T follicular helper cell (primary cell): ENCODE results near the gene PAPLN.
"Not testable (repeated sequence)": the region's sequence is repeated elsewhere in the genome, so short reads cannot be mapped to it uniquely, and the experiment has no call there.

Experiments
- DNase-seq: peaks from one replicate; pipeline ENCODE4 v3.0.0-alpha.2; 2020; ENCODE audit warnings: low read depth
- total RNA-seq, 2 experiments: gene quantifications; one replicate each; lab custom pipeline; 2026; lab: John Stamatoyannopoulos, UW

The PAPLN gene, protein sequence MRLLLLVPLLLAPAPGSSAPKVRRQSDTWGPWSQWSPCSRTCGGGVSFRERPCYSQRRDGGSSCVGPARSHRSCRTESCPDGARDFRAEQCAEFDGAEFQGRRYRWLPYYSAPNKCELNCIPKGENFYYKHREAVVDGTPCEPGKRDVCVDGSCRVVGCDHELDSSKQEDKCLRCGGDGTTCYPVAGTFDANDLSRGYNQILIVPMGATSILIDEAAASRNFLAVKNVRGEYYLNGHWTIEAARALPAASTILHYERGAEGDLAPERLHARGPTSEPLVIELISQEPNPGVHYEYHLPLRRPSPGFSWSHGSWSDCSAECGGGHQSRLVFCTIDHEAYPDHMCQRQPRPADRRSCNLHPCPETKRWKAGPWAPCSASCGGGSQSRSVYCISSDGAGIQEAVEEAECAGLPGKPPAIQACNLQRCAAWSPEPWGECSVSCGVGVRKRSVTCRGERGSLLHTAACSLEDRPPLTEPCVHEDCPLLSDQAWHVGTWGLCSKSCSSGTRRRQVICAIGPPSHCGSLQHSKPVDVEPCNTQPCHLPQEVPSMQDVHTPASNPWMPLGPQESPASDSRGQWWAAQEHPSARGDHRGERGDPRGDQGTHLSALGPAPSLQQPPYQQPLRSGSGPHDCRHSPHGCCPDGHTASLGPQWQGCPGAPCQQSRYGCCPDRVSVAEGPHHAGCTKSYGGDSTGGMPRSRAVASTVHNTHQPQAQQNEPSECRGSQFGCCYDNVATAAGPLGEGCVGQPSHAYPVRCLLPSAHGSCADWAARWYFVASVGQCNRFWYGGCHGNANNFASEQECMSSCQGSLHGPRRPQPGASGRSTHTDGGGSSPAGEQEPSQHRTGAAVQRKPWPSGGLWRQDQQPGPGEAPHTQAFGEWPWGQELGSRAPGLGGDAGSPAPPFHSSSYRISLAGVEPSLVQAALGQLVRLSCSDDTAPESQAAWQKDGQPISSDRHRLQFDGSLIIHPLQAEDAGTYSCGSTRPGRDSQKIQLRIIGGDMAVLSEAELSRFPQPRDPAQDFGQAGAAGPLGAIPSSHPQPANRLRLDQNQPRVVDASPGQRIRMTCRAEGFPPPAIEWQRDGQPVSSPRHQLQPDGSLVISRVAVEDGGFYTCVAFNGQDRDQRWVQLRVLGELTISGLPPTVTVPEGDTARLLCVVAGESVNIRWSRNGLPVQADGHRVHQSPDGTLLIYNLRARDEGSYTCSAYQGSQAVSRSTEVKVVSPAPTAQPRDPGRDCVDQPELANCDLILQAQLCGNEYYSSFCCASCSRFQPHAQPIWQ
- 0.13 to 0.18 reads per million in 2 experiments for total RNA-seq

DNA sequence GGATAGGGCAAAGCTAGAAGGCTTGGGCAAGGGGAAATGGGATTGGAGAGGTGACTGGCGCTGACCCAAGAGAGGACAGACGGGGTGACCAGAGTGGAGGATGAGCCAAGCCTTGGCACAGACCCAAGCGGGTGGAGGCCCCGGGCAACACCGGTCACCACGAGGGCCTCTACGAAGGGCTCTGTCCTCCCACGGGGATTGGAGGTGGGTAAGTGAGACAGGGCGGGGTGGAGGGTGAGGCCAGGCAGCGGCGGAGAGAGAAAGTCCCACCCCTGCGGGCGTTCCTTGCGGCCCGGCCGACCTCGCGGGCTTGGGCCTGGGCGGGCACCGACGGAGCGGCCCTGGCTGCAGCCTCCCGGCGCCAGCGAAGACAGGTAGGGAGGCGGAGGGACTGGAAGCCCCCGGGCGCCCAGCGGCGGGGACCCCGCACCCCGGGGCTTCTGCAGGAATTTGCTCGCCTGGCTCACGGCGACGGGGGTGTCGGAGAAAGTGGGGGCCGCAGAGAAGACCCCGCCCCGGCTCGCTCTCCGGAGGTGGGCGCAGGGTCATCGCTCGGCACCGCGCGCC lies at the start of gene PAPLN:
Gene PAPLN (plus strand): TSS at position 288 of the 567 bp plus-strand sequence. CDS start 2,273 bp downstream, outside the sequence.
- DNase-seq, result no peak

DNA sequence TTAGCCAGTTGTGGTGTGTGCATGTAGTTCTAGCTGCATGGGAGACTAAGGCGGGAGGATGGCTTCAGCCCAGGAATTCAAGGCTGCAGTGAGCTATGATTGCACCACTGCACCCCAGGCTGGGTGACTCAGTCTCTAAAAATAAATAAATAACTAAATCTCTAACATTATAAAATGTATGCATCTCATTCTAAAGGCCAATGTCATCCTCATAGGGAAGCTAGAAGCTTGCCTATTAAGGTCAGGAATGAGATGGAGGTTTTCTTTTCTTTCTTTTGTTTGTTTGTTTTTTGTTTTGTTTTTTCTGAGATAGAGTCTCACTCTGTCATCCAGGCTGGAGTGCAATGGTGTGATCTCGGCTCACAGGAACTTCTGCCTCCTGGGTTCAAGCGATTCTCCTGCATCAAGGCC lies 48.8 kb upstream of the PAPLN start:
- no peak for DNase-seq

DNA sequence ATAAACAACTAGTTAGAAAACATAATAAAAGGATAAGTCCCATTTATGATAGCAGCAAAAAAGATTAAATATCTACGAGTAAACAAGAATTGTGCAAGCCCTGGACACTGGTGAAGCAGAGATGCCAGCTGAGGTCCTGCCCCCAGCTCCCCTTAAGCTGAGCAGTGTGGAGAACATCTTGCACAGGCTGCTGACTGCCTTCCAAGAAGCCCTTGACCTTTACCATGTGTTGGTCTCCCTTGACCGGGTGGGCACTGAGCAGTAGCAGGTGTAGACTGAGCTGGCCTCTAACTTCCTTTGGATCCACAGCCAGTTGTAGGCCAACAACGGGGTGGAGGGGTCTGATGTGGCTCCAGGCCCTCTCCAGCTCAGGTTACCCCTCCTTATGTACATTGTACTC lies 47.7 kb upstream of the PAPLN start:
- DNase-seq, result no peak

DNA sequence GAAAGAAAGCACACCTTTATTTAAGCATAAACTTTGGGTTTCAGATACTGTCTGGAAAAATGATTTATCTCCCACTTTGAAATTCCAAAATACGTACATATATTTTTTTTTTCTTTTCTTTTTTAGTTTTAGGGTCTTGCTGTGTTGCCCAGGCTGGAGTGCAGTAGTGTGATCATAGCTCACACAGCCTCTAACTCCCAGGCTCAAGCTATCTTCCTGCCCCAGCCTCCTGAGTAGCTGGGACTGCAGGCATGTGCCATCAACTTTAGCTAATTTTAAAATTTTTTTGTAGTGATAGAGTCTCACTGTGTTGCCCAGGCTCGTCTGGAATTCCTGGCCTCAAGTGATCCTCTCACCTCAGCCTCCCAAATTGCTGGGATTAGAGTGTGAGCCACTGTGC lies 45.9 kb upstream of the PAPLN start:
- DNase-seq, result no peak

DNA sequence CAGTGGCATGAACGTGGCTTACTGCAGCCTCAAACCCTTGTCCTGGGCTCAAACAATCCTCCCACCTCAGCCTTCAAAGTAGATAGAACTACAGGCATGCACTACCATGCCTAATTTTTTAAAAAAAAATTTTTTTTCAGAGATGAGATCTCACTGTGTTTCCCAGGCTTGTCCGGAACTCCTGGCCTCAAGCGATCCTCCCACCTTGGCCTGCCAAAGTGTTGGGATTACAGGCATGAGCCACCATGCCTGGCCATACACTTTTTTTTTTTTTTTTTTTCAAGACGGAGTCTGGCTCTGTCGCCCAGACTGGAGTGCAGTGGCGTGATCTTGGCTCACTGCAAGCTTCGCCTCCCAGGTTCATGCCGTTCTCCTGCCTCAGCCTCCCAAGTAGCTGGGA lies 43.0 kb upstream of the PAPLN start:
- not testable (repeated sequence) for DNase-seq

DNA sequence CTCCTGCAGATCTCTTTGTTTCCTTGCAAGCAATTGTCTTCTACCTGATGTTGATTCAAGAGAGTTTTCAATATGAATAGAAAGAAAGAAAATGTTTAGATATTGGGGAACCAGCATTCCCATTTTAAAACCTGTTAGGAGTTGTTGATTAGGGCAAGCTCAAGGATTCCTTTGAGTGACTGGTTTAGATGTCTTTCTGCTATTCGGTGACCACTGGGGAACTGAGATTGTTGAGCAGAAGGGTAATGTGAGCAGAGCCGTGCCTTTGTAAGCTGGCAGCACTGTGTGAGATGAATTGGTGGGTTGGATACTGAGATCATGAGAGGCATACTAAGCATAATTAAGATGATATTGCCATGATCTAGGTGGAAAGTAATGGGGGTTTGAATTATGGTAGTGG lies 39.1 kb upstream of the PAPLN start:
- DNase-seq, result no peak

DNA sequence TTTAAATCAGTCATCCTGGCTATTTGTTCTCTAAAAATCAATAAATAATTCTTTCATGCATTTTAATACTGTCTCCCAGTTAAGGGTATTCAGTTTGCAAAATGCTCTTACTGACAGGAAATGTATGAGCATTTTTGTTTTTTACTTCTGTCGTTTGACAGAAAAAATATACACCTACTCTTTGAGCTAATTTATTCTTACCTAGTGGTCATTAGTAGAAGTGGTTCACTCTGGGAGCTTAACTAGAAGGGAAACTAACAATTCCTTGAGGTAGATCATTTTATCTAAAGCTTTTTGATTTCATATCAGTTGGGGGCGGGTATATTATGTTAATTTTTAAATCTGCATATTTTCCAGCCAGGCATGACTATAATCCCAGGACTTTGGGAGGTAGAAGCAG lies 33.8 kb upstream of the PAPLN start:
- no peak for DNase-seq

DNA sequence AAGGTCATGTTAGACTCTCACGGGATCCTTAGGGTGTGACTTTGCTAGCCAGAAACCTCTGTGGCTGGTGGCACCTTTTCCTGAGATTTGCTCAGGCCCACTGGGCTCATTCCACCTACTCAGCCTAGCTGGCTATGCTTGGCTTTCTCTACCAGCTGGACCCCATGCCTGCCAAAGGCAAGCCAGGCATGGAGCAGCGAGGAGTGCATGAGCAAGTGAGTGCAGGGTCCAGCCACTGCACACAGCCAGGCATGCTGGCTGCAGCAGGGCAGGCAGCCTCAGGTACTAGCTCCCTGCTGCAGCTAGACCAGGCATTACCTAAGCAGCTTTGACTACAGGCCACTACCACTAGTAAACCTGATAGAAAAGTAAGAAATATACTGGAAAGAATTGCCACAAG lies 29.7 kb upstream of the PAPLN start:
- no peak for DNase-seq

DNA sequence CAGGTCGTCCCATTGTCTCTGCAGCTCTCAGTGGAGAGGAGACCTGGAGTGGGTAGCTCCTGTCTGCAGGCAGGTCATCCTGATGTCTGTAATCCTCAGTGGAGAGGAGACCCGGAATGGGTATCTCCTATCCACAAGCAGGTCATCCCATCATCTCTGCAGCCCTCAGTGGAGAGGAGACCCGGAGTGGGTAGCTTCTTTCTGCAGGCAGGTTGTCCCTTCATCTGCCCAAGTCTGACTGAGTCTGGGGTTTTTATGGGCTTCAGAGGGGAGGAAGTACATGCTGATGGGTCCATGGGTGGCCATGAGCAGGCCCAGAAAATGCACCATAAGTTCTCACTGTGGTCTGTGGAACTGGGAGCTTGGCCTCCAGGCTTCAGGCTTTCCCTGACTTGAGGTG lies 28.9 kb upstream of the PAPLN start:
- DNase-seq, result no peak

DNA sequence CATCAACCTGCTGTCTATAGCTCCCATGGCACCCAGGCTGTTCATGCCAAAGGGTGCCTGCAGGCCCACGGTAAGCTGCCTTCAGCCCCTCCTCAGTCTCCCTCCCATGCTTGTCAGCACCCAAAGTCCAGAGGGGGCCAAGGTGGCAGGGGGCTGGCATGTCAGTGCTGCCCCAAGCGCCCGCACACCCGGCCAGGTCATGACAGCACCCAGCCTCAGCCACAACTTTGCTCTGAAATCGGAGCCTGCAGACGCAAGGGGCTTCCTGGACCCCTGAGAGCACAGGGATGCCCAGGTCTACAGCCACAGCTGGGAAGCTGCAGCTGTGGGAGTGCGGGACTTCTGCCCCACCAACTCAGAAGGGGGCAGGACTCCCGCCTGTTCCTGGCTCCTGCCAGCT lies 28.5 kb upstream of the PAPLN start:
- DNase-seq, result no peak

DNA sequence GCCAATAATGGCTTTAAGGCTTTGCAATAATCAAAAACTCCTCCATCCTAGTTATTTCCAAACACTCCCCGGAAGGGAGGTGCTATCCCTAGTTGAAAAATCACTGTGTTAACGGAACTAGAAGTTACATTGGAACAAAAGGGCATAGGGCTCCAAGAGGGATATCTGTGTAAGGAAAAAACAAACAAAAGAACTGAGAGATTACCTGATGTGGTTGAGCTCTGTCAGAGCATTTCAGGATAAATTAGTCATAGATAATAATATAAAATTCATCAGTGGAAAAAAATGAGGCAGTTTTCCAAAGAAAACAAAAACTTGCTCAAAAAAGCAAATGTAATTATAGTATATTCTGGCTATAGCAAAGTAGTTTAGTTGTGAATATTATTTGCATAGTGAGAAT lies 27.4 kb upstream of the PAPLN start:
- DNase-seq, result no peak

DNA sequence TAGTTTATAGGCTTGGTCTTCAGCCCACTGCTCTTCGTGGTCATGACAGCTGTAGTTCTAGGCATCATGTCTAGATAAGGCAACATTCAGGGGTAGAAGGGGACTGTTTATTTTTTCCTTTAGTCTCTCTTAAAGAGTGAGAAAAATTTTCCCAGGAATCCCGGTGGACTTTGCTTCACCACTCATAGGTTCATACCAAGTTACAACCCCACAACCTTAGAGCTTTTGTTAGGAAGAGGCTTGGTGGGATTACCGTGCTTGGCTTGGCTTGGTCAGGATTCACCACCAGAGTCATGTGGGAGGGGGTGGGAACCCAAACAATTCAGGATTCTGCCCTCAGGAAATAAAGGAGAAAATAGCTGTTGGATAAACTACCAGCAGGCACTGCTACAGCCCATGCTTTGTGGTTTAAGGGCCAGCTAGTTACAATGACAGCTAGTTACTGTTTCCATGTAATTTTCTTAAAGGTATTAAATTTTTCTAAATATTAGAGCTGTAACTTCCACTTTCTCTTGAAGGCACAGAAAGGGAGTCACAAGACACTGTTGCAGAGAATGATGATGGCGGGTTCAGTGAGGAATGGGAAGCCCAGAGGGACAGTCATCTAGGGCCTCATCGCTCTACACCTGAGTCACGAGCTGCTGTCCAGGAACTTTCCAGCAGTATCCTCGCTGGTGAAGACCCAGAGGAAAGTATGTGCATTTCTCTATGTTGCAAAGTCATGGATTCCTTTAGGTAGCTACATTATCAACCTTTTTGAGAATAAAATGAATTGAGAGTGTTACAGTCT lies 25.9 kb upstream of the PAPLN start:
- DNase-seq, result no peak

DNA sequence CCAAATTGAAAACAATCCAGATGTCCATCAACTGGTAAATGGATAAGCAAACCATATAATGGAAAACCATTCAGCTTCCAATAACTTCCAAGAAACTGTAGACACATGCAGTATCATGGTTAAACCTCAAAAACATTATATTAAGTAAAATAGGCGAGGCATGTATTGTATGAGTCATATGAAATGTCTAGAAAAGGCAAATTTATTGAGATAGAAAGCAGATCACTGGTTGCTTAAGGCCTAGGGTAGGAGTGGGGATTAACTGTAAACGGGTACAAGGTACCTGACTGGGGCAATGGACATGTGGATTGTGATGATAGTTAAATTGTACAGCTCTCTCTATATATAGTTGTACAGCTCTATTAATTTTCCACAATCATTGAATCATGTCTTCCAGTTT lies 21.3 kb upstream of the PAPLN start:
- no peak for DNase-seq

DNA sequence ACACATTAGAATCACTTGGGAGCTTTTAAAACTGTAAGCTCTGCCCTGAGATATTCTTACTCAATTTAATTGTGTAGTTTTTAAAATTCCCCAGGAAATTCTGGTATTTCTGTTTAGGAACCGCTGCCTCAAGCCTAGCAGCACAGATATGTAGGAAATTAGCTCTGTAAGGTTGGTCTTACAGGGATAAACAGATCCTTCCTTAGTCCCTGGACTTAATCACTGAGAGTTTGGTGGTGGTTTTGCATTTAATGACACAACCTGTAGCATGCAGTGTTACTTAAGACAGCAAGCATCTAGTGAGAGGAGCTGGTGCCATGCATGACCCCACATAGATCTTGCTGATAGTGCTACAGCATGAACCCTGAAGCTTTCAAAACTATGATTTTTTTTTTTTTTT lies 19.9 kb upstream of the PAPLN start:
- DNase-seq, result no peak

DNA sequence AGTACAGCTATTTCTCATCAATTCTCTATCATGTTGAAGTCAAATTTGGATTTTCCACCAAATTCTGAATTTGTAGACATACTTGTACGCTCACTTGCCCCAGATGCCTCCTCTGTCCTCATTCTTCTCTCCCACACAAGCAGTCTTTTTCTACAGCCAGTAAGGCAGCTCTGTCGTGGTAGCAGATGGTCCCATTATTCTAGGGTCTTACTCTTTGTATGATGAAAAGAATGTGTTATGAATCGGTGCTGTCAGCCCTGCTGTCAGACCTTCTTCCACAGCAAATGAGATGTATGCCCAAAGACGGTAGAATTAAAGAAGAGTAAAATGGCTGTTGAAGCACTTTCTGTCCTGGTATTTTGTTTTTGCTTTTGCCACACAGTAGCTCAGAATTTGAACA lies 17.2 kb upstream of the PAPLN start:
- DNase-seq, result no peak

DNA sequence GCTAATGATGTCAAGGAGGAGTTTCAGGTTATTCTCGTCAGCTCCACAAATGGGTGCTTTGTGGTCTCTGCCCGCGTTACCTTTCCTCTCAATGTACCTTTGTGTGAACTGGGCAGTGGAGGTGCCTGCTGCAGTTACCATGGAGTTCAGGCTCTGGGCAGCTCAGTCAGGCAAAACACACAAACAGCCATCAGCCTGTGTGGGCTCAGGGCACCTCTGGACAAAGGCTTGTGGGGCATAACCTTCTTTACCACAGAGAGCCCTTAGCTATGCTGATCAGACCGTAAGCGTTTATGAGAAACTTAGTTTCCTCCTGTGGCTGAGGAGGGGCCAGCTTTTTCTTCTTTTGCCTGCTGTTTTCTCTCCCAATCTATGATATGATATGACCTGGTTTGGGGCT lies 16.7 kb upstream of the PAPLN start:
- no peak for DNase-seq

DNA sequence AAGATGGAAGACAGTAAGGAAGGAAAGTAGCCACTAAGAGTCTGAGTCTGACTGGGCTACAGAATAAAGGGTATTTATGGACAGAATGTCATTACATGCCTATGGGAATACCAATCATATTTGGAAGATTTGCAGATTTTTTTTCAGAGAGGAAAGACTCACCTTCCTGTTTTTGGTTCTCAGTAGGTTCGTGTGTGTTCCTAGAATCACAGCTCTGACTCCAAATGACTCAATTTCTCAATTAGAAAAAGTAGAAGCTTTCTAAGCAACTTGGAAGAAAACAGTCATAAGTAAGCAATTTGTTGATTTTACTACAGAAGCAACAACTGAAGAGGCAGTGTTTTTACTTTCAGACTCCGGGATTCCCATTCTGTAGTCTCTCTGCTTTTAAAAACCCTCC lies 15.4 kb upstream of the PAPLN start:
- no peak for DNase-seq

DNA sequence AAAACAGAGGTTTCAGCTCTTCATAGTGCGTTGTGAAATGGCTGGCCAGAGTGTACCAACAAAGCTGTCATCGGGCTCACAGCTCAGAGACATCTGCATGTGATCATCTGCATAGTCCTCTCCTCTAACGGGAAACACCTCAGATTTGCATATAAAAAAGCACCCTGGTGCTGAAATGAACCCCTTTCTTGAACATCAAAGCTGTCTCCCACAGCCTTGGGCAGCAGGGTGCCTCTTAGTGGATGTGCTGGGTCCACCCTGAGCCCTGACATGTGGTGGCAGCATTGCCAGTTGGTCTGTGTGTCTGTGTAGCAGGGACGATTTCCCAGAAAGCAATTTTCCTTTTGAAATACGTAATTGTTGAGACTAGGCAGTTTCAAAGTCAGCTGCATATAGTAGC lies 14.3 kb upstream of the PAPLN start:
- DNase-seq, result no peak

DNA sequence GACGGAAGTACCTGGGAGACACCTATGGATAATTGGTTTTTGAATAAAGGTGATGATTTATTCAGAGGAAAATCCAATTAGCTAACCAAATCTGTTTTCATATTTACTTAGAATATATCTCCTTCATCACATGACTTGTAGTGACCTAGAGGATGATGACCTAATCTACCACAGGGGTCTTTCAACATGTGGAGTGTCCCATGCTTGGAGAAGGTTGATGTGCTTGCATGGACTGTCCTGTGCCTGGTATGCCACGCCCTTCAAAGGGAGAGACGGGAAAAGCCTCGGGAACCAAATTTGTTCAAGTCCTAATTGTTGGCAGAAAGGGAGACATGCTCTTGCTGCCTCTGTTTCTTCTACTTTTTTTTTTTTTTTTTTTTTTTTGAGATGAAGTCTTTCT lies 11.8 kb upstream of the PAPLN start:
- DNase-seq, result no peak

DNA sequence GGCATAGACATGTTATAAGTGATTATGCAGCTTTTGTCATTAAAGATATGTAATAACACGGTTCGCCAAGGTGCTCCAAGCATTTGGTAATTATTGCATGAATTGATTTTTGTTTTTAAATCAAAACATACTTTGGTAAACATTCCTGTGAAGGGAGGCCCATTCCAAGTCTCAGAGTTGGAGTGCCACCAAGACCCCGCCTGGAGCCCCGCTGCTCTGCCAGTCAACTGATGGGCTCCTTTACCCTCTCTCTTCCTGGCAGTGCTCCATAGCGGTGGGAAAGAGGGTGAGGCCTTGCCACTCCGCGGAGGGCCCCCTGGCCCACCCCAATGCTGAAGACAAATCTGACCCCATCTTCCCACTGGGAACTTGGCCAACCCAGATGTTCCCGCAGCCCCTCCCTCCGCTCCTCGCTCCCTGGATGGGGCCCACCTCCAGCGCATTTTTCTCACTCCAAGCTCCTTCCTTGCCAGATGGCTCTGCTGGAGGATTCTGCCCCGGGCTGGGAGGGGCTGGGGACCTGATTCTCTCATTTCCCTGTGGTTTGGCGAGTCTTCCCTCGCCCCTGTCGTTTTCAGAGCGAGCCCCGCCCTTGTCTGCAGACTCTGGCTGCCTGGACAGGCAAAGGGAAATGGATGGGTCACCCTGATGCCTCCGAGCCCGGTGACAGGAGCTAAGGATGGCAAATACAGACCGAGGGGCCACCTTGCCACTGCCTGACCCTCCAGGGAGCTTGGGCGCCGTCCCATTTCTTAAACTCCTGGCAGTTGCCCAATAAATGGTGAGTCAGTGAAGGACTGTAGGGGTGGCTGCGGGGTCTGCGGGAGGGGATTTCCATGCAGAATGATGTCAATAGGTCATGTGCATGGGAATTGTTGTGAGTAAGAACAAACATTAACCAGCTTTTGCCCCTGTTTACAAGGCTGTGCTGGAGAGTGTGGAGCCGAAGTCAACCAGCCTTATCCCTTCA lies 9.2 kb upstream of the PAPLN start:
- DNase-seq, result no peak
